ENCODE measurements around the gene UCK2. TPM values are rescaled to one million over a fixed set of nuclear protein-coding genes. Genes with fewer than 3 reads are reported as not detected.

Gene UCK2
- total and polyA plus RNA-seq, 2 experiments from 2014 or later = 101 to 149 TPM

- Mint-ChIP-seq H3K36me3 (ENCODE audit: low read depth) (no peaks in the 10 kb centered on the region), H3K9me3 (peaks cover 2% of the 10 kb centered on the region; the same call in 1 of the 3 replicates), H3K27me3 (ENCODE audit: insufficient read depth, low read depth, poor library complexity) (peaks cover 4% of the 10 kb centered on the region), H3K4me1 (peaks cover 4% of the 10 kb centered on the region; the same call in 2 of the 3 replicates), H3K4me3 (no peak overlapping the region), H3K27ac (no peak overlapping the region)
- no peak overlapping the region for H2AFZ ChIP-seq
- H3K4me1 ChIP-seq (ENCODE audit: insufficient read depth) = no peaks in the 10 kb centered on the region
- H3K36me3 ChIP-seq (ENCODE audit: insufficient read depth) = no peaks in the 10 kb centered on the region
- H3K4me2 ChIP-seq = no peak overlapping the region
- no peaks in the 10 kb centered on the region for H4K20me1 ChIP-seq (replicated peaks; ENCODE audit: insufficient read depth)
- DNase-seq (ENCODE audit: low spot score) (no peak), ATAC-seq (no peak)
- H3K27ac ChIP-seq (ENCODE audit: low read depth) = no peak overlapping the region
- TF ChIP-seq ZNF462 (CRISPR knock-in tag; IDR thresholded peaks at IDR 0.05) (no peak), STAT1 (IDR thresholded peaks at IDR 0.05; ENCODE audit: unreplicated experiment) (no peak), REST (IDR thresholded peaks at IDR 0.05; ENCODE audit: unreplicated experiment) (no peak), EZH2phosphoT487 (IDR thresholded peaks at IDR 0.05; ENCODE audit: unreplicated experiment) (no peak), CTCF (conservative IDR thresholded peaks at IDR 0.05; ENCODE audit: low read depth in 2 of 2) (no peak)
- H3K79me2 ChIP-seq (replicated peaks; ENCODE audit: insufficient read depth) = no peaks in the 10 kb centered on the region
- H3K27me3 ChIP-seq (ENCODE audit: insufficient read depth) = no peaks in the 10 kb centered on the region
- no peak overlapping the region for H3K4me3 ChIP-seq
- no peaks in the 10 kb centered on the region for H3F3A ChIP-seq (replicated peaks; ENCODE audit: low read depth)
- H3K9me2 ChIP-seq (ENCODE audit: insufficient read depth) = no peaks in the 10 kb centered on the region
These were observed 33.5 kb upstream of the UCK2 start for GRCh38 chr1:165793951-165794350.
